HepG2 (cell line): ENCODE data around the gene RRBP1. TPM values are rescaled to one million over a fixed set of nuclear protein-coding genes. Genes with fewer than 3 reads are reported as not detected.
A peak's percentile ranks its signal among the peaks of the same experiment; 100 is the strongest.

Source experiments
- FIP1L1 ChIP-seq: fragments of 200-400 bp; formaldehyde crosslinking; IDR thresholded peaks from 2 replicates; pipeline ENCODE4 v1.6.1; 2018; ENCODE audit warnings: low read depth, mild to moderate bottlenecking, low read length, moderate library complexity, borderline replicate concordance; ENCODE audit not compliant: insufficient read depth
- NFATC3 ChIP-seq: sonication (generic); formaldehyde crosslinking; IDR thresholded peaks from 2 replicates; pipeline ENCODE4 v1.5.1; 2020; ENCODE audit warnings: mild to moderate bottlenecking, missing genetic modification reagents
- PAWR ChIP-seq: sonication (generic); formaldehyde crosslinking; IDR thresholded peaks from 2 replicates; pipeline ENCODE4 v1.4.0; 2020; ENCODE audit warnings: missing genetic modification reagents, mild to moderate bottlenecking, borderline replicate concordance
- REXO4 ChIP-seq: sonication (generic); formaldehyde crosslinking; IDR thresholded peaks from 2 replicates; pipeline ENCODE4 v1.8.0; 2022; ENCODE audit warnings: missing genetic modification reagents, mild to moderate bottlenecking, borderline replicate concordance
- TCF7L2 ChIP-seq: IDR thresholded peaks from 2 replicates; pipeline ENCODE4 v1.6.1; 2011; ENCODE audit warnings: mild to moderate bottlenecking, low read depth, low read length, moderate library complexity
- ZBTB42 ChIP-seq: sonication (generic); formaldehyde crosslinking; IDR thresholded peaks from 2 replicates; pipeline ENCODE4 v1.5.0; 2020; ENCODE audit warnings: mild to moderate bottlenecking, missing genetic modification reagents
- ZFP36L1 ChIP-seq: sonication (generic); formaldehyde crosslinking; IDR thresholded peaks from 2 replicates; pipeline ENCODE4 v1.8.0; 2022; ENCODE audit warnings: mild to moderate bottlenecking, missing genetic modification reagents, moderate library complexity
- ZKSCAN1 ChIP-seq: fragments of 150-350 bp; IDR thresholded peaks from 2 replicates; pipeline ENCODE4 v1.6.1; 2014; ENCODE audit warnings: low read length
- ZNF501 ChIP-seq: sonication (generic); formaldehyde crosslinking; IDR thresholded peaks from 2 replicates; pipeline ENCODE4 v1.5.1; 2020; ENCODE audit warnings: mild to moderate bottlenecking, moderate library complexity, missing genetic modification reagents
- polyA plus RNA-seq, 8 experiments: library from polyadenylated mRNA; depleted of rRNA in 3 of 8; stranded (reverse) in 7 of 8; unstranded in 1 of 8; fragments of >200 nt; fragmentation: Illumina TruSeq in 4 of 8; extraction: Trizol in 4 of 8; gene quantifications; 2 replicates each; pipeline versions ENCODE4 v1.2.1 to v1.2.3, GENCODE V29; 2011 to 2016; ENCODE audit warnings: low read depth in 4 of 8, missing spikeins in 1 of 8, mixed read lengths in 1 of 8; ENCODE audit not compliant: insufficient read depth in 1 of 8
- total RNA-seq, 5 experiments: library from RNA; depleted of rRNA; stranded (reverse); fragments of >200 nt; fragmentation: Illumina TruSeq; extraction: Trizol; gene quantifications; 2 replicates each; pipeline ENCODE4 v1.2.3, GENCODE V29; 2016; ENCODE audit warnings: low read depth in 1 of 5
- TF ChIP-seq, protein P1 (sequence below): sonication (generic); formaldehyde crosslinking; IDR thresholded peaks from 2 replicates; pipeline ENCODE4 v1.5.1; 2020; ENCODE audit warnings: missing genetic modification reagents, mild to moderate bottlenecking, borderline replicate concordance
- TF ChIP-seq, protein P2 (sequence below): sonication (generic); formaldehyde crosslinking; IDR thresholded peaks from 2 replicates; pipeline ENCODE4 v1.4.0; 2020; ENCODE audit warnings: mild to moderate bottlenecking, missing genetic modification reagents
- TF ChIP-seq, protein P3 (sequence below): IDR thresholded peaks from 2 replicates; pipeline ENCODE4 v1.6.1; 2016; ENCODE audit warnings: low read depth, borderline replicate concordance
- TF ChIP-seq, protein P4 (sequence below): sonication (generic); formaldehyde crosslinking; IDR thresholded peaks from 2 replicates; pipeline ENCODE4; 2020; ENCODE audit warnings: missing genetic modification reagents, mild to moderate bottlenecking, borderline replicate concordance
- TF ChIP-seq, protein P5 (sequence below): sonication (generic); formaldehyde crosslinking; IDR thresholded peaks from 2 replicates; pipeline ENCODE4 v1.4.0; 2020; ENCODE audit warnings: missing genetic modification reagents, borderline replicate concordance

The RRBP1 gene
- total and polyA plus RNA-seq, 2 of the 13 experiments (the other 11 are each of a cell fraction or from before 2014, with no cell fraction given), result 150 to 222 TPM

DNA sequence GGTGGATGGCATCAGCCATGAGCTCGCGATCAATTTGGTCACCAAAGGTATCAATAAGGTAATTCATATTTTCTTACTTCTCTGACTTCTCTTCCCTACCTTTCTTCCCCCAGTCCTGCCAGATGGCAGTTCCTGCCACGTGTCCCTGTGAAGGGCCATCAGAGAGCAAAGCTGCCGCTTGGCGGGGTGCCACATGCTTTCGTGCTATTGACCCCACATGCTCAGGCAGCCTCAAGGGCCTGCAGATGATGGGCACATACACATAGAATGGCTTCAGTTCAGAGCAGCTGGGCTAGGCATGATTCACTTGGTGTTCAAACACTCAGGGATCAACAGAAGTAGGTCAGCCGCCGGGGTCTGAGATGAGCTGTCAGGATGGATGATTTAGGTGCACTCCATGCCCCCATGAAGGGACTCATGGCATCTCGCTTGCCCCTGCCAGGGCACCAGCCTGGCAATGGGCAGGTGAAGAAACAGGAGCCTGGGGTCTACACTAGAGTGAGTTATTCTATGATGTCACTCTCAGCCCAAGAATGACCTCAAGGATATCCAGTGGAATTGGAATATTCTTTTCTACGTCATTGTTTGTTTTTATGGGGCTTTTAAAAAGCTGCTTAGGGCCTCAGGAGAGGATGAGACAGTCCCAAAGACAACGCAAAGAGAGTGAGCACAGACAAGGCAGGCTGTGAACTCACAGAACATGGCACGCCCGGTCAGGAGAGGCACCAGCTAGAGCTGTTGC, 43.2 kb upstream of the RRBP1 start (continued):
- TF ChIP-seq, protein P1, sequence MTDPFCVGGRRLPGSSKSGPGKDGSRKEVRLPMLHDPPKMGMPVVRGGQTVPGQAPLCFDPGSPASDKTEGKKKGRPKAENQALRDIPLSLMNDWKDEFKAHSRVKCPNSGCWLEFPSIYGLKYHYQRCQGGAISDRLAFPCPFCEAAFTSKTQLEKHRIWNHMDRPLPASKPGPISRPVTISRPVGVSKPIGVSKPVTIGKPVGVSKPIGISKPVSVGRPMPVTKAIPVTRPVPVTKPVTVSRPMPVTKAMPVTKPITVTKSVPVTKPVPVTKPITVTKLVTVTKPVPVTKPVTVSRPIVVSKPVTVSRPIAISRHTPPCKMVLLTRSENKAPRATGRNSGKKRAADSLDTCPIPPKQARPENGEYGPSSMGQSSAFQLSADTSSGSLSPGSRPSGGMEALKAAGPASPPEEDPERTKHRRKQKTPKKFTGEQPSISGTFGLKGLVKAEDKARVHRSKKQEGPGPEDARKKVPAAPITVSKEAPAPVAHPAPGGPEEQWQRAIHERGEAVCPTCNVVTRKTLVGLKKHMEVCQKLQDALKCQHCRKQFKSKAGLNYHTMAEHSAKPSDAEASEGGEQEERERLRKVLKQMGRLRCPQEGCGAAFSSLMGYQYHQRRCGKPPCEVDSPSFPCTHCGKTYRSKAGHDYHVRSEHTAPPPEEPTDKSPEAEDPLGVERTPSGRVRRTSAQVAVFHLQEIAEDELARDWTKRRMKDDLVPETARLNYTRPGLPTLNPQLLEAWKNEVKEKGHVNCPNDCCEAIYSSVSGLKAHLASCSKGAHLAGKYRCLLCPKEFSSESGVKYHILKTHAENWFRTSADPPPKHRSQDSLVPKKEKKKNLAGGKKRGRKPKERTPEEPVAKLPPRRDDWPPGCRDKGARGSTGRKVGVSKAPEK (CRISPR knock-in tag), result no peak
- TF ChIP-seq ZFP36L1 (CRISPR knock-in tag), result no peak
- TF ChIP-seq ZBTB42 (CRISPR knock-in tag), result no peak
- no peak for TF ChIP-seq TCF7L2
- TF ChIP-seq FIP1L1, result no peak
- TF ChIP-seq, protein P2, sequence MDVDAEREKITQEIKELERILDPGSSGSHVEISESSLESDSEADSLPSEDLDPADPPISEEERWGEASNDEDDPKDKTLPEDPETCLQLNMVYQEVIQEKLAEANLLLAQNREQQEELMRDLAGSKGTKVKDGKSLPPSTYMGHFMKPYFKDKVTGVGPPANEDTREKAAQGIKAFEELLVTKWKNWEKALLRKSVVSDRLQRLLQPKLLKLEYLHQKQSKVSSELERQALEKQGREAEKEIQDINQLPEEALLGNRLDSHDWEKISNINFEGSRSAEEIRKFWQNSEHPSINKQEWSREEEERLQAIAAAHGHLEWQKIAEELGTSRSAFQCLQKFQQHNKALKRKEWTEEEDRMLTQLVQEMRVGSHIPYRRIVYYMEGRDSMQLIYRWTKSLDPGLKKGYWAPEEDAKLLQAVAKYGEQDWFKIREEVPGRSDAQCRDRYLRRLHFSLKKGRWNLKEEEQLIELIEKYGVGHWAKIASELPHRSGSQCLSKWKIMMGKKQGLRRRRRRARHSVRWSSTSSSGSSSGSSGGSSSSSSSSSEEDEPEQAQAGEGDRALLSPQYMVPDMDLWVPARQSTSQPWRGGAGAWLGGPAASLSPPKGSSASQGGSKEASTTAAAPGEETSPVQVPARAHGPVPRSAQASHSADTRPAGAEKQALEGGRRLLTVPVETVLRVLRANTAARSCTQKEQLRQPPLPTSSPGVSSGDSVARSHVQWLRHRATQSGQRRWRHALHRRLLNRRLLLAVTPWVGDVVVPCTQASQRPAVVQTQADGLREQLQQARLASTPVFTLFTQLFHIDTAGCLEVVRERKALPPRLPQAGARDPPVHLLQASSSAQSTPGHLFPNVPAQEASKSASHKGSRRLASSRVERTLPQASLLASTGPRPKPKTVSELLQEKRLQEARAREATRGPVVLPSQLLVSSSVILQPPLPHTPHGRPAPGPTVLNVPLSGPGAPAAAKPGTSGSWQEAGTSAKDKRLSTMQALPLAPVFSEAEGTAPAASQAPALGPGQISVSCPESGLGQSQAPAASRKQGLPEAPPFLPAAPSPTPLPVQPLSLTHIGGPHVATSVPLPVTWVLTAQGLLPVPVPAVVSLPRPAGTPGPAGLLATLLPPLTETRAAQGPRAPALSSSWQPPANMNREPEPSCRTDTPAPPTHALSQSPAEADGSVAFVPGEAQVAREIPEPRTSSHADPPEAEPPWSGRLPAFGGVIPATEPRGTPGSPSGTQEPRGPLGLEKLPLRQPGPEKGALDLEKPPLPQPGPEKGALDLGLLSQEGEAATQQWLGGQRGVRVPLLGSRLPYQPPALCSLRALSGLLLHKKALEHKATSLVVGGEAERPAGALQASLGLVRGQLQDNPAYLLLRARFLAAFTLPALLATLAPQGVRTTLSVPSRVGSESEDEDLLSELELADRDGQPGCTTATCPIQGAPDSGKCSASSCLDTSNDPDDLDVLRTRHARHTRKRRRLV (CRISPR knock-in tag), result no peak
- TF ChIP-seq ZKSCAN1, result 0 out of 2 replicates have a peak, but pooled peaks have one; percentile 40
- TF ChIP-seq, protein P3, sequence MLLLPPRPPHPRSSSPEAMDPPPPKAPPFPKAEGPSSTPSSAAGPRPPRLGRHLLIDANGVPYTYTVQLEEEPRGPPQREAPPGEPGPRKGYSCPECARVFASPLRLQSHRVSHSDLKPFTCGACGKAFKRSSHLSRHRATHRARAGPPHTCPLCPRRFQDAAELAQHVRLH (CRISPR knock-in tag), result no peak
- TF ChIP-seq REXO4 (CRISPR knock-in tag), result no peak
- TF ChIP-seq, protein P4, sequence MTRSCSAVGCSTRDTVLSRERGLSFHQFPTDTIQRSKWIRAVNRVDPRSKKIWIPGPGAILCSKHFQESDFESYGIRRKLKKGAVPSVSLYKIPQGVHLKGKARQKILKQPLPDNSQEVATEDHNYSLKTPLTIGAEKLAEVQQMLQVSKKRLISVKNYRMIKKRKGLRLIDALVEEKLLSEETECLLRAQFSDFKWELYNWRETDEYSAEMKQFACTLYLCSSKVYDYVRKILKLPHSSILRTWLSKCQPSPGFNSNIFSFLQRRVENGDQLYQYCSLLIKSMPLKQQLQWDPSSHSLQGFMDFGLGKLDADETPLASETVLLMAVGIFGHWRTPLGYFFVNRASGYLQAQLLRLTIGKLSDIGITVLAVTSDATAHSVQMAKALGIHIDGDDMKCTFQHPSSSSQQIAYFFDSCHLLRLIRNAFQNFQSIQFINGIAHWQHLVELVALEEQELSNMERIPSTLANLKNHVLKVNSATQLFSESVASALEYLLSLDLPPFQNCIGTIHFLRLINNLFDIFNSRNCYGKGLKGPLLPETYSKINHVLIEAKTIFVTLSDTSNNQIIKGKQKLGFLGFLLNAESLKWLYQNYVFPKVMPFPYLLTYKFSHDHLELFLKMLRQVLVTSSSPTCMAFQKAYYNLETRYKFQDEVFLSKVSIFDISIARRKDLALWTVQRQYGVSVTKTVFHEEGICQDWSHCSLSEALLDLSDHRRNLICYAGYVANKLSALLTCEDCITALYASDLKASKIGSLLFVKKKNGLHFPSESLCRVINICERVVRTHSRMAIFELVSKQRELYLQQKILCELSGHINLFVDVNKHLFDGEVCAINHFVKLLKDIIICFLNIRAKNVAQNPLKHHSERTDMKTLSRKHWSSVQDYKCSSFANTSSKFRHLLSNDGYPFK (CRISPR knock-in tag), result no peak
- no peak for TF ChIP-seq NFATC3 (CRISPR knock-in tag)
- TF ChIP-seq ZNF501, result no peak
- TF ChIP-seq, protein P5, sequence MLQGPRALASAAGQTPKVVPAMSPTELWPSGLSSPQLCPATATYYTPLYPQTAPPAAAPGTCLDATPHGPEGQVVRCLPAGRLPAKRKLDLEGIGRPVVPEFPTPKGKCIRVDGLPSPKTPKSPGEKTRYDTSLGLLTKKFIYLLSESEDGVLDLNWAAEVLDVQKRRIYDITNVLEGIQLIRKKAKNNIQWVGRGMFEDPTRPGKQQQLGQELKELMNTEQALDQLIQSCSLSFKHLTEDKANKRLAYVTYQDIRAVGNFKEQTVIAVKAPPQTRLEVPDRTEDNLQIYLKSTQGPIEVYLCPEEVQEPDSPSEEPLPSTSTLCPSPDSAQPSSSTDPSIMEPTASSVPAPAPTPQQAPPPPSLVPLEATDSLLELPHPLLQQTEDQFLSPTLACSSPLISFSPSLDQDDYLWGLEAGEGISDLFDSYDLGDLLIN (CRISPR knock-in tag), result no peak
- no peak for TF ChIP-seq PAWR (CRISPR knock-in tag)
